ENCODE results near the gene FBXO44.
A peak's percentile ranks its signal among the peaks of the same experiment; 100 is the strongest.

FBXO44 gene

DNA sequence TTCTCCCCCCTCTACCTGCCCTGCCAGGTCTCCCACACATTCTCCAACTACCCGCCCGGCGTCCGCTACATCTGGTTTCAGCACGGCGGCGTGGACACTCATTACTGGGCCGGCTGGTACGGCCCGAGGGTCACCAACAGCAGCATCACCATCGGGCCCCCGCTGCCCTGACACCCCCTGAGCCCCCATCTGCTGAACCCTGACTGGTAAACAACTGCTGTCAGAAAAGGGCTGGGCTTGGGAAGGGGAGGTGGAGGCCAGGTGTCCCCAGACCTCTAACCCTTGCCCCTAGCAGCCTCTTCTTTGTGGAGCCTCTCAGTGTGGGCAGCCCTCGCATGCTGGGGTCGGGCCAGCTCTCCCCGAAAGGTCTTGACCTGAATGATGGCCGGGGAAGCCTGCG, 6.4 kb downstream of the FBXO44 start:
- no peak for DNase-seq

DNA sequence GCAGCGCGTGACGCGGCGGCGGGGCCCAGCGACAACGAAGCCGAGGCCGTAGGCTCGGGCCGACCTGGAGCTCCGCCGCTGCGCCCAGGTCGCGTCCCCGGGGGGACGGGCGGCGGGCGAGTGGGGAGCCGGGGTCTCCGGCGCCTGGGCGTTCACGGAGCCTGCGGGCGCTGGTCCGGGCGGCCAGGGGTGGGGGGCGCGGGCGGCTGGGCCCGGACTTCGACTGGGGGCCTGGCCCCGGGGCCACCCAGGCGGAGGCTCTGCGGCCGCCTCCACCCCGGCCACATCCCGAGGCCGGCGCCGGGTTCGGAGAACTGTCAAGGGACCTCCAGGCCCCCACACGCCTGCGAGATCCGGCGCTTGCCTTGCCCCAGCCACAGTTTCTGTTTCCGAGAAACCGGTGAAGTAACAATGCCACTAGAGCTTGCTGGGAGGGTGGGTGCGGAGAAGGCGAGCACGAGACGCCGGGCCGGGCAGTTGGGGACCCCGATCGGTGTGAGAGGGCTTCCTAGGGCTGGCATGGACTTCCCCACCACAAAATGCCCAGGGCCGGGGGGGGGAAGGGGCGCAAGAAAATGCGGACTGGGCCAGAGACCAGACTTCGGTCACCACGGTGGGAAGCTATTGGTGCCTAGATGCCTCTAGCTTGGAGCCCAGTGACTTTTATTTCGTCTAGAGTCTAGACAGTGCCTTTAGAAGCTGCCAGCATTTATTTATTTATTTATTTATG, 9.8 kb downstream of the FBXO44 start:
- DNase-seq, result peak; percentile 41

DNA sequence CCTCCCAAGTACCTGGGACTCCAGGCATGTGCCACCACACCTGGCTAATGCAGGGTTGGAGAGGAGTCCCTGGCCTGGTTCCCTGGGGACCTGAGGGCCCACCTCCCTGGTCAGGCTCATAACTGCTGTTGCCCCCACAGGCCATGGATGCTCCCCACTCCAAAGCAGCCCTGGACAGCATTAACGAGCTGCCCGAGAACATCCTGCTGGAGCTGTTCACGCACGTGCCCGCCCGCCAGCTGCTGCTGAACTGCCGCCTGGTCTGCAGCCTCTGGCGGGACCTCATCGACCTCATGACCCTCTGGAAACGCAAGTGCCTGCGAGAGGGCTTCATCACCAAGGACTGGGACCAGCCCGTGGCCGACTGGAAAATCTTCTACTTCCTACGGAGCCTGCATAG, 13.8 kb downstream of the FBXO44 start:
- DNase-seq, result no peak

DNA sequence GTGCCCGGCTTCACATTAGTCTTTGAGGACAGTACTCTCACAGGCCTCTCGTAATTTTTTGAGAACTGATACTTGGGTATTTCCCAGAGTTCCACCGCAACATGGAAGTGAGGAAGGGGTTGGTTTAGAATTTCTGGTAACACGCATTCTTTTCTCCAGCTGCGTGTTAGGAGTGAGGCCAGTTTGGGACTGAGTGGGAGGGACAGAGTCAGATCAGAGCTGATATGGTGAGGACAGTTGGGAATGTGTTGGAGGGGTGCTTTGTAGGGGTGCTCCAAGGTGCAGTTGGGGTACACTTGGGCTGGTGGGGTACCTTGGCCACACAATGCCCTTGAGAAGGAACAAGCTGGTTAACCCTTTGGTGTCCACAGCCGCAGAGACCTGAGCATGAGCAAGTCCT, 16.1 kb downstream of the FBXO44 start:
- DNase-seq, result no peak

DNA sequence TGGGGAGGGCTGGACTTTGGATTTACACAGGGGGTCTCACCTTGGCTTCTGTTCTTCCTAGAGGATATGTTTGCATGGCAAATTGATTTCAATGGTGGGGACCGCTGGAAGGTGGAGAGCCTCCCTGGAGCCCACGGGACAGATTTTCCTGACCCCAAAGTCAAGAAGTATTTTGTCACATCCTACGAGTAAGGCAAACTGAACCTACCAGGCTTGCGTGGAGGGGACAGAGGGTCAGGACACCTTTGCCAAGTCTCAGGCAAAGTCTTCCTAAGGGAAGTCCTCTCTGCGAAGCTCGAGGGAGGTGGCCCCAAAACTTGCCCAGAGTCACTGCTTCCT, 16.5 kb downstream of the FBXO44 start:
- no peak for DNase-seq

DNA sequence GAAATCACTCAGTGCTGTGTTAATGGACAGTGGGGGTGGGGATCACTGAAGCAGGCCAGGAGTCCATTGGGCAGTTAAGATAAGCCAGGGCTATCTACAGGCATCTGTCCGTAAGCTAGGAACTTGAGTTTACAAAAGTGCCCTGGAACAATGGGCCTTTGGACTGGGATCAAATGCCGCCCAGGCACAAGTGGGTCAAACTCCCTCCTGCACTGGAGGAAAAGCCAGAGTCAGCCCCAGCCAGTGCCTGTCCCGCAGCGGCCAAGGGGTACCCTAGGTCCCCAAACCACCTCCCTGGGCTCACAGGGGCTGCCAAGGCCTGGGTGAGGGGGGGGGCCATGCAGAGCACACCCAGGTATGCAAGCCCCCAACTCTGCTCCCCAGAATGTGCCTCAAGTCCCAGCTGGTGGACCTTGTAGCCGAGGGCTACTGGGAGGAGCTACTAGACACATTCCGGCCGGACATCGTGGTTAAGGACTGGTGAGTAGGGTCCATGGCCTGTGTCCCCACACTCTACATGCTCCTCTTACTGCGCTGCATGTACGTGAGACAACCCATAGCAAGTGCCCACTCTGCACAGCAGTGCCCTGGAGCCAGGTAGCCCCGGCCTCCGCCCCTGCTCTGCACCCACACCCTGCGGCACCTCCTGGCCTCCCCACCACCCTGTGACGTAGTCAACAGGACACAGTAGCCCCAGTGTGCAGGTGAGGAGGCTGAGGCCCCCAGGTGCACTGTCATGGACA, 17.0 kb downstream of the FBXO44 start:
- DNase-seq, result no peak

DNA sequence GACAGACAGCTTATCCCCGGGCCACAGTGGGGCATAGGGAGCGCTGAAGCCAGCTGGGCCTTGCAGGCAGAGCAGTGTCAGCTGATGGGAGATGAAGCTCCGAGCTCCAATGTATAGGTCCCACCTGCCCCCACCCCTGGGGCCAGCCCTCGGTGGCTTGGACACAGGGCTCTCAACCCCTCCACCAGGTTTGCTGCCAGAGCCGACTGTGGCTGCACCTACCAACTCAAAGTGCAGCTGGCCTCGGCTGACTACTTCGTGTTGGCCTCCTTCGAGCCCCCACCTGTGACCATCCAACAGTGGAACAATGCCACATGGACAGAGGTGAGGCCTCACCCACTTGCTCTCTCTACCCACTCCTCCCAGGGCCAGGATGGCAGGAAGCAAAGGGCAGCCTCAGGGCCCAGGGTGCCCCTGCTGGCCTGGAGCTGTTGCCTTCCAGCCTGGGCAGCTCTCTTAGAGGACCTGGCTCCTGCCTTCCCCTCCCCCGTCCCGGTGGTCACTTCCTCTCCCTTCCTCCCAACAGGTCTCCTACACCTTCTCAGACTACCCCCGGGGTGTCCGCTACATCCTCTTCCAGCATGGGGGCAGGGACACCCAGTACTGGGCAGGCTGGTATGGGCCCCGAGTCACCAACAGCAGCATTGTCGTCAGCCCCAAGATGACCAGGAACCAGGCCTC, 18.6 kb downstream of the FBXO44 start:
- DNase-seq, result no peak

DNA sequence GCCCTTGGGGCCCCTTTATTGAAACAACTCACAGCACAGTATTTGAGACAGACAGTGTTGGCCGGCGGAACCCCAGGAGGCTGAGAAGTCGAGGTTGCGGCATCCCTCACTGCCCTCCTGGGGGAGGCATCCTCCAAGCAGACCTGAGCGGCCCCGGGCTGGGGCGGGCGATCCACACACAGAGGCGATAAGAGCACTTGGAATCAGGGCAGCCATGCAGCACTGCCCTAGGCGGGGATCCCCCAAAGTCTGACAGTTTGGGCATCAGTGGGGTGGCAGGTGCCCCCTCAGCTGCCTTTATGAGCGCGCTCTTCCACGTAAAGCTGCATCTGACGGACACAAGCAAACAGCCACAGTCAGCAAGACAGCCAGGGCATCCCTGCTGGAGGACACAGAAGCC, 19.8 kb downstream of the FBXO44 start:
- no peak for DNase-seq

DNA sequence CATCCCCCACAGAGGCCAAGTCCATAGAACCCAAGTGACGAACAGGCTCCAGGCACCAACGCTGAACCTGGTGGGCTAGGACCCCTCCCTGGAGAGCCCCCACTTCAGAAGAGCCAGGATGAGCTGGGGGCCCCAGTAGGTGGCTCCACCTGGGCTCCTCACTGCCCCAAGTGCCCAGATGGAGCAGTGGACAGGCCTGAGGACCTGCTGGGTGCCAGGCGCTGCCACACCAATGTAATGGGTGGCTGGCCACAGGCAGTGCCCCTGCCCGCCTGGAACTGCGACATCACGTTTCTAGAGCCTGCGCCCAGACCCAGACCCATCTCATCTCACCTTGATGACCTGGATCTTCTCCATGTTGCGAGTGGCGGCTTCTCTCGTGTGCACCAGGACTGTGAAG, 20.6 kb downstream of the FBXO44 start:
- DNase-seq, result no peak

DNA sequence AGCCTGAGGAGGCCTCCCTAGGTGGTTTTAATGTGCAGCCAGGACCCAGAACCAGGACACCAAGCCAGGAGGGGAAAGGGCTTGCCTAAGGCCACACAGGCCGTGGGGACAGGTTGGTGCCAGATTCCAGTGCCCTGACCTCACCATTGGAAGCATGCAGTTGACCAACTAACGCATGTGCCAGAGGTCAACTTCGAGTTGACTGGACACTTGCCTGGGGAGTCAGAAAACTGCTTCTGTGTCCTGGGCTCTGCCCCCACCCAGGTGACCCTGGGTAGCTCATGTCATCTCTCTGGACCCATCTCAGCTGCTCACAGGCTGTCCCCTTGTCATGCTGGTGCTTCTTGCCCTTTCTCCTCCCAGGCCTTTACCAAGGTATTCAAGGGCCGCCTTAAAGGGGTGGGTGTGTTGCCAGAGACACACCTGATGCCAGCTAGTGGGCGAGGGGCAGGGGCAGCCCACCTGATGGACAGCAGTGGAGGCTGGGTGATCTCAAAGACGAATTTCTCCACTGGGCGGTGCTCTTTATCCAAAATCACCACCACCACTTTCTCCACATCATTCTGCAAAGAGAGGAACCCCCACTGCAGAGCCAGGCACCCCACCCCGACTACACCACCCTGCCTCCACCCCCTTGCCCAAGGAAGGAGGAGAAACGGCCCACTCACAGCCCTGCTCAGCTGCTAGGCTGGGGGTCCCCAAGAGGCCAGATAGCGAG, 21.9 kb downstream of the FBXO44 start:
- no peak for DNase-seq

DNA sequence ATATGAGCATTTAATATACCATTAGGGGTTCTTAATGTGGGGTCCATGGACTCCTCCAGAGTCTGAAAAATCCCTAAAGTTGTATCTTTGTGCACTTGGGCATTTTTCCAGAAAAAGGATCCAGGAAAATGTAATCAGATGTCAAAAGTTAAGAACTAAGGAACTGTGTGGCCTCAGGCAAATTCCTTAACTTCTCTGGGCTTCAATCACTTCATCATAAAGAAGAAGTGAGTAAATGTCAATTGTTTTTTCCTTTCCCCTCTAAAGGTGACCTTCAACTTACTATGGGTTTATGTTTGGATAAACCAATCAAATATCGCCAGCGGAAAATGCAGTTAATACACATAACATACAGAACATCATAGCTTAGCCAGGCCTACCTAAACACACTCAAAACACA, 23.8 kb downstream of the FBXO44 start:
- no peak for DNase-seq

DNA sequence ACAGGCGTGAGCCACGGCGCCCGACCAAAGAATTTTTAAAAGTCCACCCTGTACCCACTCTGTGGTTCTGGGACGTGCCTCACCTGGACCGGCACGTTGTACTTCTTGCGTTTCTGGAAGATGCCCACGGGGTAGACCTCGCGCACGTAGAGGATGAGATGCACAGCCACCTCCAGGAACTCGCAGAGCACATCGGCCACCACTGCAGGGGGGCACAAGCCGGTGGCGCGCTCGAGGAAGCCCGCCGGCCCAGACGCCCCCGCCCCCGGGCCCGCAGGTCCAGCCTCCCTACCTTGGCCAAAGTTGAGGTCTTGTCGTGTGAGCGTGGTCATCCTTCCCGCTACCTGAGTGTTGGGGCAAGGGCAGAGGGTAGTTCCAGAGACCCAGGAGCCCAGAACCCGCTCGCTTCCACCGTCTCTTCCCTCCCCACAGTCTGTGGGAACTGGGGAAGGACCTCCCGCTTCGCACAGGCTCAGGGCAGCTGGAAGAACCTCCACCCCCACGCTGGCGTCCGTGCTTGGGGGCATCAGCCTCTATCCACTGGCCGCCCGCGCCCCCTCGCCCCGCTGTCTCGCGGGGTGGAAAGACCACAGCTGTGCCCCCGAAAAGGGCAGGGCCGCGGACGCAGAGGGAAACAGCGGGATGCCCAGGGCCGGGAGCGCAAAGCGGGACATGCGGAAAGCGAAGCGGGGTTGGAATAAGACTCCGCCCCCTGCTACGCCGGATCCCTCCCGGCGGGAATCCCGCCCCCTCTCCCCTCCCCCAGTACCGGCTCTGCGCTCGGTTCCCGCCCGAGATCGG, 25.8 kb downstream of the FBXO44 start:
- no peak for DNase-seq

DNA sequence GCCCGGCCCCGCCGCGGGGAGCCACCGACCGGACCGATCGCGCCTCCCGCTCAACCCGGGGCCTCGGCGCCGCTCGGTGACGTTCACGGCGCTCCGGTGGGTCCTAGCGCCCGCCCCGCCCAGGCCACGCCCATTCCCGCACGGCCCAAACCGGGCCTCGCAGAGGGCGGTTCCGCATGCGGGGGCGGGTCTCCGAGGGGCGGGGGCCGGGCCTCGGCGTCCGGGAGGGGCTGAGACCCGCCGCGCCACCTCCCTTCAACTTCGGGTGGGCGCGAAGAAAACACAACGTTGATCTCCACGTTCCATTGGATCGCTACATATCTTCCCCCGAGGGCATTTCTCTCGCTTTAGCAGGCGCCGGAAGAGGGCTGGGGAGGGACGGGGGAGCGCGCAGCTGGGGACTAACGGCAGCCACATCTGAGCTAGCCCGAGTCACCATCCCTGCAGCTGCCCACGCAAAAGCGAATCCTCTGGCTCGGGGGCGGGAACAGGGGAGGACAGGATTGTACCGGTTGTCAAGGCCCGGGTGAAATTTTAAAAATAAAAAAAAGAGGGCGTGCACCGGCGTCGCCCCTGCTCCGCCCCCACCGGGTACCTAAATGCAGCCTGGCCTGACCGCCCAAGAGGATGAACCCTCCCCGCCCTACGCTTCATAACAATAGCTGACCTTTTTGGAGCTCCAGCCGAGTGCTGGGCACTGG, 26.5 kb downstream of the FBXO44 start, which contains the start of gene MAD2L2:
Gene MAD2L2, minus strand, starts transcription at position 78 of the 701 bp plus-strand sequence. CDS start 547 bp downstream, outside the sequence.
- peak; percentile 92 for DNase-seq

DNA sequence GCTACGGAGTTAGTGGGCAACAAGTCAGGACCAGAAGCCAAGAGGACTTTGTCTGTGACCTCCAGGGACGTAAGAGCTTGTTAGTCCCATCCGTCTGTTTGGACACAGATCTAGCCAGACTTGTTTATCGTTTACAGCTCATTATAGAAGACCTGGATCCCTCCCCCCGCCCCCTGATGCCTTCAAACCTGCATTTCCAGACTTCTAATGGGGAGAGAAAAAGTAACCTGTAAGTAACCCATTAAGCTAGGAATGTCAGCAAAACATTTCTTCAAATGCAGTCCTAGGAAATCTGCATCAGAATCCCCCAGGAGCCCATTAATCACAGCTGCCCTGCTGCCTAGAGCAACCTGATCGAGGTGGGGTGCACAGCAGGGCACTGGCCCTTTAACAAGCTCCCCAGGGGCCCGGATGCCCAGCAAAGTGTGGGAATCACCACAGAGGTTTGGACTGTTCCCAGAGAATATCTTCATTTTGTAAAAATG, 27.7 kb downstream of the FBXO44 start:
- no peak for DNase-seq

DNA sequence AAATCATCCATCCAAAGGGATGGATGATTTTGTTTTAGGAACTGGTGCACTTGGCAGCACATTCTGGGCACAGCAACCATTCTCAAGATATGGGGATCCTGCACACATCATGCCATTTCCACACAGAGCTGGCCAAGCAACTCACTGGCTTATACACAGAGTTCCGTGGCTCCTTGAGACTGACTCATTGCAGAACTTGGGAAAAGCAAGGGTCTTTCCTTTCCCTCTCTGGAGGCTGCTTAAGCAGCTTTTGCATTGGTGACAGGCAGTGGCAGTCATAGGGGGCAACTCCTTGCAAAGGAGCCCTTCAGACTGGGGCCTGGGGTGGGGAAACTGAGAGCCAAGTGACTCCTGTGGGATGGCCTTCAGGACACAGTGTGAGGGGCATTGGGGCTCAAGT, 28.1 kb downstream of the FBXO44 start:
- no peak for DNase-seq

DNA sequence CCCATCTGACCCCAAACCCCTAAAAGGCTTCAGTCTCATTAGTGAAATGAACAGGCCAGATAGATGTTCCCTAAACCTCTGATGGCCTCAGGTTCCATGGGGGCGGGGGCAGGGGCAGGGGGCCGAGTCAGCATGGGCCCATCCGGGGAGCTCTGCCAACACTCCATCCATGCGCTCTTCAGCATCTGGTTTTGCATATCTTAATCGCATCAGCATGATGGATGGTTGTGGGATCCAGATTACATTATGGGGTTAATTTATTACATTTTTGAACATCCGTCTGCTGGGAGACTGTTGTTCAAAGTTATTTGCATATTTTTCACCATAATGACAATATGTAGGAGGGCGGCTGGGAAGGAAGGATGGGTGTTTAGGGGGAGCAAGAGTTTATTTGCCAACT, 29.4 kb downstream of the FBXO44 start:
- DNase-seq, result no peak

DNA sequence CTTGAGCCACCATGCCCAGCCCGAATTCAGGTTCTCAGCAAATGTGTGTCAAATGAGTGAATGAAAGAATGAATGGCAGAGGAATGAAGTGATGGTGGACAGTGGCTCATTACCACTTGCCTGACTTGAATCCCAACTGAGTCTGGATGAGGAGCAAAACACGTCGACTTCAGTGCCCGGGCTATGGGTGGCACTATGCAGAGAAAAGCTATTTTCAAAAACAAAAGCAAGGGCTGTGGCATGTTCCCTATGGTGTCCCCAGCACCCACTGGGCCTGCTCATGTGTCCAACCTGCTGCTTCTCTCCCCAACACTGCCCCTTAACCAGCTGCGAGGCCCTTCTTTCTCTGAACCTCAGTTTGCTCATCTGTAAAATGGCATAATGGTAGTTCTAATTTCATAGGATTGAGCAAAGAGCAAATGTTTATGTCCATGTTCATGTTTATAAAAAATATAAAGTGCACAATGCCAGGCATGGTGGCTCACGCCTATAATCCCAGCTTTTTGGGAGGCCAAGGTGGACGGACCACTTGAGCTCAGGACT, 30.6 kb downstream of the FBXO44 start:
- DNase-seq, result no peak

DNA sequence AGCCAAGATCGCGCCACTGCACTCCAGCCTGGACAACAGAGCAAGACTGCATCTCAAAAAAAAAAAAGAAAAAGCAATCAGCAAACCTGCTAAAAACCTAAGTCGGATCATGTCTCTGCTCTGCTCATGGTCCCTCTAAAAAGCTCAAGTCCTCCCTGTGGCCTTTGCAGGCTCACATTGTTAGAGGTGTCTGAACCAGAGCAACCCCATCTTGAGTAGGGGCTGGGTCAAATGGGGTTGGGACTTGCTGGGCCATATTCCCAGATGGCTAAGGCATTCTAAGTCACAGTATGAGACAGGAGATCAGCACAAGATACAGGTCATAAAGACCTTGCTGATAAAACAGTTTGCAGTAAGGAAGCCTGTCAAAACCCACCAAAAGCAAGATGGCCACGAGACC, 33.8 kb downstream of the FBXO44 start:
- DNase-seq, result no peak

DNA sequence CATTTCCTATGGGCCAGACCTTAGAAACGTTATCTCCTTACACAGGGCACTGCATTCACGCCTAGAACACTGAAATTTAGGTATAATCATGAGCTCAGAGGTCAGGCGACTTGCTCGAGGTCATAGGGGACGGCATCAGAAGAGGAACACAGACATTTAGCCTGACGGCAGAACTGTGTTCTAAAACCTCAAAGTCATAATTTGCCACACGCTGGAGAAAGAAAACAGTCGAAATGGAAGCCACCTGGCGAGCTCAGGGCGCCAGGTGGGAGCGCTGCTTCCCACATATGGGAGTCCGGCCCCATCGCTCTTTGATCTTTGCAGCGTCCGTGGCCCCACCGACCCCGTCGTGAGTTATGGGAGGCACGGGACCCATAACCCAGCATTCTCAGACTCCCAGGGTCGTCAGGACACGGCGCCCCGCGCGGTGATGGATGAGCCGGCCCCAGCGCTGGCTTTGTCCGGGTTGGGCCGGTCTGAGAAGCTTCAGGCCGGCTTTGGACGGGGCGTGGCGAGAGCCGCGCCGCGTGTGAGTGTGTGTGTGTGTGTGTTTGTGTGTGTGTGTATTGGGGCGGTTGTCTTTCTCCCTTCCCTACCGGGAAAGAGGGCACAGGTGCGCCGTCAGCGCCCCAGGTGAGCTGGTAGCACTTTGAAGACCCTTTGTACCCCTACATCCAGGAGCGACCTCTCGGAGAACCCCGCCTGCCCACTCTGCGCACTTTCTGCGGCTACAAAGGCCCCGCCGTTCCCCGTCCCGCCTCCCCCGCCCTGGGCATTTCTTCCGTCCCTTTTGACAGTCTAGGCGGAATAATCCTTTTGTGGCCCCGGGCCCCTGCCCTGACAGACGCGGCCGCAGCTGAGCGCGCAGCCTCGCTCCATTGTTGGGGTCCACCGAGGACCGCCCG, 36.0 kb downstream of the FBXO44 start:
- DNase-seq, result peak; percentile 27

DNA sequence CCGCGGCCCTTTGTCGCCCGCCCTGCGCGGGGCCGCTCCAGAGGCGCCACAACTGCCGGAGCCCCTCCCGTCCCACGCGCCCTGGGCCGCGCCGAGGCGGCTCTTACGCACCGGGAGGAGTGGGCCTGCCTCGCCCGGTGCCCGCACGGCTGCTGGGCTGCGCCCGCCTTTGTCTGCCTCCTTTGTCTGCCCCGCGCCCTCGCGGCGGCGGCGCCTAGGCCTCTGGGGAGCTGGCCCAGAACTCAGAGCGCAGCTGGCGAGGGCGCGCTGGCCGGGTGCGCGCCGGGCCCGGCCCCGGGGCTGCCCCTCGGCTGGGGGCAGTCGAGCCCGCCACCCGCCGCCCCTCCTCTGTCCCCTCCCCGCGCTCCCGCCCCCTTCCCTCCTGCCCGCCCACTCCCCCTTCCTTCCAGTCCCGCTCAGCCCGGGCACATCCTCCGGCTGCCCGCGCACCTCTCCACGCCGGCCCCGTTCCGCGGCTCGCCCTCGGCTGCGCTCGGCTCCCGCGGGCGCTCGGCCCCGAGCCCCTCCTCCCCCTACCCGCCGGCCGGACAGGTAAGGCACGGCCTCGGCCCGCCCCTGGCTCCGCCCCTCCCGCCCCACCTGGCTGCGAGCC, 36.7 kb downstream of the FBXO44 start, which contains the start of gene DRAXIN:
Gene DRAXIN, plus strand, starts transcription at position 409 of the 613 bp plus-strand sequence. CDS start 14,549 bp downstream, outside the sequence.
- DNase-seq, result peak; percentile 59
